GM12878 (cell line): ENCODE results near the gene CLDN16. TPM values are rescaled to one million over a fixed set of nuclear protein-coding genes. Genes with fewer than 3 reads are reported as not detected.

Source experiments
- ATAC-seq: fragments of 200-7000 bp; cut with Tn5 transposase; 3 replicates; pipeline ENCODE4 v1.9.1; 2020; ENCODE audit warnings: mild to moderate bottlenecking, moderate library complexity
- BruUV-seq: library from RNA; stranded (reverse); fragments of 400-500 nt; replicated peaks from 2 replicates; lab custom pipeline; 2021; lab: Mats Ljungman, UMichigan
- CTCF ChIA-PET: fragments of 300-600 bp; sonication (Branson Sonifier 250); formaldehyde crosslinking; extraction: SDS; loops from one replicate; lab custom pipeline; 2021; ENCODE audit warnings: inconsistent platforms; lab: Yijun Ruan, JAX
- POLR2A ChIA-PET: fragments of 350-600 bp; formaldehyde crosslinking; extraction: SDS; loops from one replicate; lab custom pipeline; 2021; ENCODE audit warnings: inconsistent platforms; lab: Charles Lee
- RAD21 ChIA-PET: fragments of 300-600 bp; sonication (Branson Sonifier 250); formaldehyde crosslinking; loops from one replicate; lab custom pipeline; 2023; ENCODE audit warnings: antibody characterized with exemption; ENCODE audit not compliant: unreplicated experiment; lab: Charles Lee
- SMC1A ChIA-PET: fragments of 300-600 bp; sonication (Branson Sonifier 250); formaldehyde crosslinking; loops from one replicate; lab custom pipeline; 2023; ENCODE audit not compliant: unreplicated experiment, uncharacterized antibody; lab: Charles Lee
- DNase-seq: peaks from one replicate; pipeline ENCODE4 v3.0.0-alpha.2; 2011; ENCODE audit warnings: low read depth, low spot score
- FAIRE-seq: peaks from 3 replicates; lab custom pipeline; 2011; peaks lifted over from hg19 to GRCh38; lab: Jason Lieb, UNC
- H2AFZ ChIP-seq: 2 replicates; pipeline ENCODE4 v1.6.0; 2011; ENCODE audit warnings: low read depth, low read length, control low read depth; ENCODE audit not compliant: control insufficient read depth
- H3K27ac ChIP-seq: 2 replicates; pipeline ENCODE4 v1.5.1; 2011; ENCODE audit warnings: control low read depth; ENCODE audit not compliant: control insufficient read depth, insufficient read depth
- H3K27me3 ChIP-seq, 2 experiments: replicated peaks in 1 of 2; 2 replicates each; pipeline versions ENCODE4 v1.6.0 to v1.6.1; 2011; ENCODE audit warnings: low read length in 1 of 2; ENCODE audit not compliant: control insufficient read depth in 2 of 2, insufficient read depth in 2 of 2
- H3K36me3 ChIP-seq, 2 experiments: 2 replicates each; pipeline ENCODE4 v1.5.1; 2011; ENCODE audit warnings: low read length in 1 of 2; ENCODE audit not compliant: control insufficient read depth in 2 of 2, insufficient read depth in 2 of 2
- H3K4me1 ChIP-seq: 2 replicates; pipeline ENCODE4 v1.6.1; 2011; ENCODE audit warnings: mild to moderate bottlenecking, low read length, moderate library complexity, mixed read lengths; ENCODE audit not compliant: control insufficient read depth, insufficient read depth
- H3K4me2 ChIP-seq: 2 replicates; pipeline ENCODE4 v1.6.0; 2011; ENCODE audit warnings: control low read depth; ENCODE audit not compliant: control insufficient read depth, insufficient read depth
- H3K4me3 ChIP-seq: fragments of 200-600 bp; sonication (generic); 2 replicates; pipeline ENCODE4 v1.5.1; 2016
- H3K79me2 ChIP-seq: 2 replicates; pipeline ENCODE4 v1.6.0; 2011; ENCODE audit warnings: low read length; ENCODE audit not compliant: control insufficient read depth, insufficient read depth
- H3K9ac ChIP-seq: 2 replicates; pipeline ENCODE4 v1.8.0; 2011; ENCODE audit warnings: low read length, control low read depth, mixed read lengths; ENCODE audit not compliant: control insufficient read depth, insufficient read depth
- H3K9me3 ChIP-seq: replicated peaks from 3 replicates; pipeline ENCODE4 v1.5.1; 2011; ENCODE audit warnings: mild to moderate bottlenecking, low read length; ENCODE audit not compliant: control insufficient read depth, insufficient read depth
- H4K20me1 ChIP-seq: 2 replicates; pipeline ENCODE4 v1.6.0; 2011; ENCODE audit not compliant: control insufficient read depth, insufficient read depth
- ATF7 ChIP-seq: fragments of 450-650 bp; IDR thresholded peaks from 2 replicates; pipeline ENCODE4 v1.6.1; 2016; ENCODE audit warnings: low read depth, mild to moderate bottlenecking
- BHLHE40 ChIP-seq, 2 experiments: fragments of 450-650 bp in 1 of 2; IDR thresholded peaks; 2 replicates each; pipeline ENCODE4 v1.6.1; 2011 to 2017; ENCODE audit warnings: low read depth in 2 of 2, borderline replicate concordance in 1 of 2, improper control_type of control experiment in 1 of 2, low read length in 1 of 2, mild to moderate bottlenecking in 1 of 2
- BMI1 ChIP-seq: fragments of 450-650 bp; IDR thresholded peaks from 2 replicates; pipeline ENCODE4 v1.6.1; 2016; ENCODE audit warnings: mild to moderate bottlenecking, moderate library complexity, borderline replicate concordance
- CHD4 ChIP-seq: fragments of 200-600 bp; sonication (generic); IDR thresholded peaks from 2 replicates; pipeline ENCODE4 v1.6.1; 2016; ENCODE audit warnings: mild to moderate bottlenecking
- CTCF ChIP-seq, 3 experiments: IDR thresholded peaks in 2 of 3; conservative IDR thresholded peaks in 1 of 3; 2 replicates each; pipeline ENCODE4 v1.5.1; 2011; ENCODE audit warnings: low read depth in 3 of 3, low read length in 3 of 3, mild to moderate bottlenecking in 3 of 3, control low read depth in 2 of 3, moderate library complexity in 2 of 3, inconsistent platforms in 1 of 3, mixed read lengths in 1 of 3; ENCODE audit not compliant: control insufficient read depth in 2 of 3, insufficient read depth in 1 of 3; ENCODE audit errors: extremely low read depth in 1 of 3
- DPF2 ChIP-seq: fragments of 450-650 bp; IDR thresholded peaks from 2 replicates; pipeline ENCODE4 v1.6.1; 2017; ENCODE audit warnings: mild to moderate bottlenecking
- ELK1 ChIP-seq: IDR thresholded peaks from 2 replicates; pipeline ENCODE4 v1.6.1; 2012; ENCODE audit warnings: low read depth, low read length, improper control_type of control experiment
- RAD21 ChIP-seq: IDR thresholded peaks from 2 replicates; pipeline ENCODE4 v1.6.1; 2011; ENCODE audit warnings: mild to moderate bottlenecking, low read depth, low read length, moderate library complexity; ENCODE audit not compliant: insufficient read depth
- RUNX3 ChIP-seq: IDR thresholded peaks from 2 replicates; pipeline ENCODE4 v1.6.1; 2012; ENCODE audit warnings: low read length, inconsistent platforms
- TCF3 ChIP-seq: IDR thresholded peaks from 2 replicates; pipeline ENCODE4 v1.6.1; 2012; ENCODE audit warnings: low read depth, mild to moderate bottlenecking, low read length, borderline replicate concordance; ENCODE audit not compliant: insufficient read depth
- WGBS: methylation state at CpG from one replicate; pipeline ENCODE4 v1.1.6; 2016; ENCODE audit warnings: low lambda C conversion rate; ENCODE audit not compliant: insufficient replicate concordance, insufficient coverage; ENCODE audit errors: missing lambda C conversion rate; 5-methylcytosine and 5-hydroxymethylcytosine counted together
- in situ Hi-C: fragments of 300-500 bp; cut with MboI; formaldehyde crosslinking; loops from 9 replicates; pipeline ENCODE4 v1.14.3; 2018; ENCODE audit warnings: mixed read lengths
- intact Hi-C: fragments of 100-400 bp; cut with micrococcal nuclease; formaldehyde crosslinking; loops from one replicate; pipeline ENCODE4 v1.14.2; 2022; ENCODE audit not compliant: unreplicated experiment
- polyA plus RNA-seq, 11 experiments: library from polyadenylated mRNA; depleted of rRNA in 4 of 11; unstranded in 6 of 11; stranded (reverse) in 5 of 11; fragments of >200 nt; fragmentation: Nextera tagmentation in 4 of 11; fragmentation: Illumina TruSeq in 1 of 11; extraction: Ambion mirVana in 4 of 11; extraction: Trizol in 1 of 11; gene quantifications; 1 replicate in 1 of 11; 2 replicates in 10 of 11; pipeline versions ENCODE4 v1.2.1 to v1.2.3, GENCODE V29; 2011 to 2016; ENCODE audit warnings: inconsistent platforms in 2 of 11, missing spikeins in 2 of 11, low read depth in 1 of 11
- total RNA-seq, 4 experiments: library from RNA; depleted of rRNA in 3 of 4; stranded (reverse); fragments of >200 nt in 3 of 4; fragmentation: Illumina TruSeq in 1 of 4; extraction: Trizol in 1 of 4; gene quantifications; 2 replicates each; pipeline versions ENCODE4 v1.2.1 to v1.2.3, GENCODE V29; 2013 to 2021

CLDN16 gene
- total and polyA plus RNA-seq, 10 of the 15 experiments (the other 5 are each of a cell fraction or from before 2014, with no cell fraction given): 3.2 to 26.6 (median 4.0) TPM

- peak; percentile 21 to 34 (median 28); a peak in 4 of 6 replicates for TF ChIP-seq CTCF (IDR thresholded peaks at IDR 0.05 in 2 of 3, conservative IDR thresholded peaks at IDR 0.05 in 1 of 3; ENCODE audit: control insufficient read depth in 2 of 3, extremely low read depth in 1 of 3, insufficient read depth in 1 of 3, low read depth in 3 of 3, low read length in 3 of 3)
- TF ChIP-seq BHLHE40 (IDR thresholded peaks at IDR 0.05; ENCODE audit: borderline replicate concordance in 1 of 2, low read depth in 2 of 2, low read length in 1 of 2): peak in 1 of 2 experiments; percentile 19; a peak in 1 of 4 replicates
- peak; percentile 60; the same call in 1 of the 2 replicates for TF ChIP-seq RUNX3
Measured at GRCh38 chr3:190339130-190339529, 48.8 kb upstream of the CLDN16 start (continued).

- CTCF ChIA-PET: interaction anchor here (1.0 to 3.2 kb wide), 4 partner anchors 11 to 141 kb away, joined by 3 to 17 read pairs (median 8); no protein-coding TSS in a partner anchor
- RAD21 ChIA-PET: interaction anchor here (0.6 to 2.1 kb wide), 5 partner anchors 14 to 99 kb away, joined by 3 to 9 read pairs (median 5); partner anchors contain the start of gene CLDN1
Measured at GRCh38 chr3:190340071-190340470, 47.9 kb upstream of the CLDN16 start.

More at GRCh38 chr3:190340071-190340470, 47.9 kb upstream of the CLDN16 start:
- no peak for FAIRE-seq
- Histone ChIP-seq H2AFZ (no peak overlapping the region), H3K4me2 (no peak overlapping the region), H3K4me1 (no peaks in the 10 kb centered on the region), H4K20me1 (no peaks in the 10 kb centered on the region), H3K27ac (no peak overlapping the region), H3K27me3 (no peaks in the 10 kb centered on the region), H3K9me3 (no peaks in the 10 kb centered on the region; the same call in 2 of the 3 replicates), H3K9ac (no peak overlapping the region), H3K4me3 (no peak overlapping the region), H3K79me2 (no peaks in the 10 kb centered on the region), H3K36me3 (no peaks in the 10 kb centered on the region)
- 50% methylated on average over 2 of the region's 2 CpGs for WGBS
- no peak for DNase-seq
- BruUV-seq: no TSS peak
- TF ChIP-seq TCF3: no peak
- TF ChIP-seq ATF7: no peak
- no peak for TF ChIP-seq CHD4
- no peak for TF ChIP-seq ELK1
- TF ChIP-seq BMI1: no peak
- TF ChIP-seq DPF2: no peak
- no peak for TF ChIP-seq RAD21
- SMC1A ChIA-PET: interaction anchor here (0.6 to 4.0 kb wide), 7 partner anchors 10 to 103 kb away, joined by 3 to 20 read pairs (median 7); no protein-coding TSS in a partner anchor
- intact Hi-C loops (no loop called here), in situ Hi-C loops (no loop called here)
- POLR2A ChIA-PET: no interaction called here
- no peak for ATAC-seq
